ENCODE results near the gene UBE4B.

UBE4B gene

DNA sequence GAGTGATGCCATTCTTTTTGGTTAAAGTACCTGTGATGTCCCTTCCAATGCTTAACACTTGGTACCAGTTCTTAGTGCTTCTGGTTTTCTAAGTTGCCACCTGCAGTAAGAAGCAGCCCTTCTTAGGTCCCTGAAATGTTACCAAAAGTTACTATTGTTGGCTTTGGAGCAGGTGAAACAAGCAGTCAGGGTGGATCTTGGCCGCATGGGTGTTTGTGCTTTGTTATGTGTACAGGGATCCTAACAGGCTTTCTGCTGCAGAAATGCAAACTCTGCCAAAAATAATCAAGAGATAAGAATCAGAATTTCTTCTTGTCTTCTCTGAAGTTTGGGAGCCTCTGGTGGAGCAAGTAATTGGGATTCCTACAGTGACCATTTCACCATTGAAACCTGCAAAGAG, 84.4 kb downstream of the UBE4B start:
- DNase-seq (ENCODE audit: extremely low read depth, low read depth) = no peak
- TF ChIP-seq, protein P1, sequence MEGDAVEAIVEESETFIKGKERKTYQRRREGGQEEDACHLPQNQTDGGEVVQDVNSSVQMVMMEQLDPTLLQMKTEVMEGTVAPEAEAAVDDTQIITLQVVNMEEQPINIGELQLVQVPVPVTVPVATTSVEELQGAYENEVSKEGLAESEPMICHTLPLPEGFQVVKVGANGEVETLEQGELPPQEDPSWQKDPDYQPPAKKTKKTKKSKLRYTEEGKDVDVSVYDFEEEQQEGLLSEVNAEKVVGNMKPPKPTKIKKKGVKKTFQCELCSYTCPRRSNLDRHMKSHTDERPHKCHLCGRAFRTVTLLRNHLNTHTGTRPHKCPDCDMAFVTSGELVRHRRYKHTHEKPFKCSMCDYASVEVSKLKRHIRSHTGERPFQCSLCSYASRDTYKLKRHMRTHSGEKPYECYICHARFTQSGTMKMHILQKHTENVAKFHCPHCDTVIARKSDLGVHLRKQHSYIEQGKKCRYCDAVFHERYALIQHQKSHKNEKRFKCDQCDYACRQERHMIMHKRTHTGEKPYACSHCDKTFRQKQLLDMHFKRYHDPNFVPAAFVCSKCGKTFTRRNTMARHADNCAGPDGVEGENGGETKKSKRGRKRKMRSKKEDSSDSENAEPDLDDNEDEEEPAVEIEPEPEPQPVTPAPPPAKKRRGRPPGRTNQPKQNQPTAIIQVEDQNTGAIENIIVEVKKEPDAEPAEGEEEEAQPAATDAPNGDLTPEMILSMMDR (IDR thresholded peaks at IDR 0.05; ENCODE audit: low read depth, low read length) = no peak

DNA sequence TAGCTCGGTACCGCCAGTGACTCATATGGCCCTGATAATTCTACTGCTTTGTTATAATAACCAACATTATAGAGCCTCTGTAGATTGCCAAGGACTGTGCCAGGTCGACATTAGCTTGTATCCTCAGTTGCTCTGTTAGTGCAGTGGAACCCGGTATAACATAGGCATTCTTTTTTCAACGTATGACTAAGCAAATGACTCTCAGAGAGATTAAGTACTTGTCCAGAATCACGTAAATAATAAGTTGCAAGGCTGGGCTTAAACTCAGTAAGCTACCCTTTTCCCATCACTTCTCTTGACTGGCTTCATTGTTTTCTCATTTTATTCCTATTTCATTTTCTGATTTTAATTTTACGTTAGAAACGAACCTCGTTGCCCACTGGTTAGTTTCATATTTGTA, 85.1 kb downstream of the UBE4B start:
- TF ChIP-seq, protein P1 (IDR thresholded peaks at IDR 0.05; ENCODE audit: low read depth, low read length) = no peak
- no peak for DNase-seq (ENCODE audit: extremely low read depth, low read depth)

DNA sequence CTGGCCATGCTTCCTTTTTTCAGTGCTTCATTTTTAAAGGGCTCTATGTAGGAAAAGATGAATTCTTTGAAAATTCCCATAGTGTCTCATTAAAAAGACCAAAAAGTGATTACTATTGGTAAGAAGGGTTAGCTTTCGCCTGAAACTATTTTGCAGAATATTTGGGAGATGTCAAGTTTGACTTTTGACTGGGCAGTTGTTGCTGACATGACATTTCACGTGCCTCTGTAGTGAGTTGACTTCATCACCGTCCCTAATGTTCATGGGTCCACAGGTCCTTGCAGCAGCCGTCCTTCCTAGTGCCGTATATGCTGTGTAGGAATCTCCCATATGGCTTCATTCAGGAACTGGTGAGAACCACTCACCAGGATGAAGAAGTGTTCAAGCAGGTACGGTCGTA, 88.9 kb downstream of the UBE4B start:
- DNase-seq (ENCODE audit: extremely low read depth, low read depth) = no peak
- TF ChIP-seq, protein P1 (IDR thresholded peaks at IDR 0.05; ENCODE audit: low read depth, low read length) = no peak

DNA sequence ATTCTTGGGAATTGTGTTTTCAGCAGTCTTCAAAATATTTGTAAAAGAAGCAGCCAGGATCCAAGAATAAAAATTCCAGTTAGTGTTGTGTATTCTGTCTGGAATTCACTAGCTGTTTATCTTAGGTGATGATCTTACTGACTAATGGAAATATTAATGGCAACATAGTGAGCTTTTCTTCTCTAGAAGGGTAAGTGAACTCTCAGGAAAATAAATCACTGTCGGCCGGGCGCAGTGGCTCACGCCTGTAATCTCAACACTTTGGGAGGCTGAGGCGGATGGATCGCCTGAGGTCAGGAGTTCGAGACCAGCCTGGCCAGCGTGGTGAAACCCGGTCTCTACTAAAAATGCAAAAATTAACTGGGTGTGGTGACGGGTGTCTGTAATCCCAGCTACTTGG, 90.2 kb downstream of the UBE4B start:
- TF ChIP-seq, protein P1 (IDR thresholded peaks at IDR 0.05; ENCODE audit: low read depth, low read length) = no peak
- no peak for DNase-seq (ENCODE audit: extremely low read depth, low read depth)

DNA sequence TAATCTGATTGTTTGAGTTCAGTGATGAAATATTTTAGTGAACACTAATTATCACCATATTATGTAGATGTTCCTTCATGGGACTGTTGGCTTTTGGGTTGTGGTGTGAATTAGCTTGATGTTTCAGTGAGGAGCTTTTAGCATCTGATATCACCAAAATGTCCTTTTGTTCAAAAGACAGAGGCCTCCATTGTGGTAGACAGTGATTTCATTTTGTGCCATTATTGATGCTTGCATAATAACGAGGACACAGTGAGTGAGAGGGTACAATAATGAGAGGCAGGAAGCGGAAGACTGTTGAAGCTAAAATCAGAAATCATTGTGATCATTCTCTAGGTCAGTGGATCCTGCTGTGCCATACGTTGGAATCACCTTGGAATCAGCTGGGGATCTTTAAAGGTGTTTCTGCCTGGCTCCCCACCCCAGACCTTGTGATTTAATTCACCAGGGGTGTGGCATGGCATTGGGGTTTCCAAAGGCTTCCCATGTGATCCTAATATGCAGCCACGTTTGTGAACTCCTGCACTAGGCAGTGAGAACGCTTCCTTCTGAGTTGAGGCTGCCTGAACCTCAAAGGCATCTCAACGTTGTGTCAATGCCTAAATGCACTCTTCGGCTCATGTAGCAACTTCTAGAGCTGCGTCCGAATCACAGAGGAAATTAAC, 95.5 kb downstream of the UBE4B start:
- DNase-seq (ENCODE audit: extremely low read depth, low read depth) = no peak

DNA sequence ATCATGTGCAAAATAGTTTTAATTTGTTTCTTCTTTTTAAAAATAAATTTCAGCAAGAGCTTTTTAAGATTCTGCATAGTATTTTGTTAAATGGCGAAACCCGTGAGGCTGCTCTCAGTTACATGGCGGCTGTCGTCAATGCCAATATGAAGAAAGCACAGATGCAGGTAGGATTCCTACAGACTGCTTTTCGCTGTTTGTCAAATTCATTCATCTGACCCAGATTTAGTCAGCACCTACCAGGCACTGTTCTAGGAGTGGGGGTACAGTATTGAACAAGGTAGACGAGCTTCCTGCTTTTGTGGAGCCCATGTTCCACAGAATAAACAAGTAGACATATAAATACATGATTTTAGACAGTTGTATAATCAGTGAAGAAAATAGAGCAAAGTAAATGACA, 99.6 kb downstream of the UBE4B start:
- TF ChIP-seq, protein P1 (IDR thresholded peaks at IDR 0.05; ENCODE audit: low read depth, low read length) = no peak
- DNase-seq (ENCODE audit: extremely low read depth, low read depth) = no peak

More for the DNA sequence above, 95.5 kb downstream of the UBE4B start:
- TF ChIP-seq, protein P1 (IDR thresholded peaks at IDR 0.05; ENCODE audit: low read depth, low read length) = no peak

DNA sequence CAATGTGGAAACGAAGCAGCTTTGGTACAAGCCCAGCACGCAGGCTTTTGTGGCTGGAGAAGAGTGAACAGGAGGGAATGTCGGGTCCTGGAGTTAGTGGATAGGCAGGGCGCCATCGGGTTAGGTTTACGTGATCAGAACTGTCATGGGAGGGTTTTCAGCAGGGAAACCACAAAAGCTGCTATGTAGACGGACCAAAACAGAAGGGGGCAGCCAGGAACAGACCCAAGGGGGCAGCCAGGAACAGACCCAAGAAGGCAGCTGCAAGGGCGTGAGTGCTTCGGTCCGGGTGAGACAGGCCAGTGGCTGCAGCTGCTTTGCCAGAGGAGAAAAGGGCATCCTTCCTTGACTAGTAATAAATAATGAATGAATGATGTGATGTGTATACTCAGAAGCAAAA, 100.1 kb downstream of the UBE4B start:
- no peak for DNase-seq (ENCODE audit: extremely low read depth, low read depth)

More for the DNA sequence above, 100.1 kb downstream of the UBE4B start:
- TF ChIP-seq, protein P1 (IDR thresholded peaks at IDR 0.05; ENCODE audit: low read depth, low read length) = no peak
